HUES6 (cell line): ENCODE results near the gene AGAP3.

ENCODE experiments used
- H3K27ac ChIP-seq: 2 replicates; pipeline ENCODE4 v1.7.0; 2013; ENCODE audit warnings: low read depth, mild to moderate bottlenecking, low read length, inconsistent platforms
- H3K27me3 ChIP-seq: 2 replicates; pipeline ENCODE4 v1.6.1; 2013; ENCODE audit warnings: low read length; ENCODE audit not compliant: control insufficient read depth, insufficient read depth
- H3K36me3 ChIP-seq: 2 replicates; pipeline ENCODE4 v1.6.1; 2013; ENCODE audit warnings: low read length; ENCODE audit not compliant: control insufficient read depth, insufficient read depth
- H3K4me1 ChIP-seq: 2 replicates; pipeline ENCODE4 v1.6.1; 2013; ENCODE audit warnings: low read length; ENCODE audit not compliant: control insufficient read depth, insufficient read depth
- H3K4me3 ChIP-seq: 2 replicates; pipeline ENCODE4 v1.5.1; 2013; ENCODE audit warnings: low read depth, low read length
- H3K9ac ChIP-seq: one replicate; pipeline ENCODE4 v1.6.1; 2013; ENCODE audit warnings: mild to moderate bottlenecking, low read length
- H3K9me3 ChIP-seq: 2 replicates; pipeline ENCODE4 v1.6.1; 2013; ENCODE audit warnings: low read depth, low read length; ENCODE audit not compliant: control insufficient read depth, insufficient read depth

AGAP3 gene

GRCh38 chr7:151189038-151189437 is 102.8 kb downstream of the AGAP3 start:
- Histone ChIP-seq H3K9me3 (no peaks in the 10 kb centered on the region), H3K4me1 (no peaks in the 10 kb centered on the region), H3K27ac (no peak overlapping the region), H3K4me3 (no peak overlapping the region), H3K9ac (no peak overlapping the region), H3K27me3 (peaks cover 15% of the 10 kb centered on the region; the same call in 1 of the 2 replicates), H3K36me3 (no peaks in the 10 kb centered on the region)

- H3K4me1 ChIP-seq = no peaks in the 10 kb centered on the region
- H3K36me3 ChIP-seq = no peaks in the 10 kb centered on the region
- H3K27me3 ChIP-seq = peaks cover 36% of the 10 kb centered on the region
- H3K4me3 ChIP-seq = no peak overlapping the region
- no peak overlapping the region for H3K27ac ChIP-seq
- no peaks in the 10 kb centered on the region for H3K9me3 ChIP-seq
- H3K9ac ChIP-seq = no peak overlapping the region
These were observed 105.3 kb downstream of the AGAP3 start for GRCh38 chr7:151191544-151191943.

GRCh38 chr7:151192002-151192539 is 105.8 kb downstream of the AGAP3 start:
- H3K27me3 ChIP-seq = peaks cover 42% of the 10 kb centered on the region
- H3K27ac ChIP-seq = no peak overlapping the region
- H3K9me3 ChIP-seq = no peaks in the 10 kb centered on the region
- no peak overlapping the region for H3K9ac ChIP-seq
- no peak overlapping the region for H3K4me3 ChIP-seq
- H3K36me3 ChIP-seq = no peaks in the 10 kb centered on the region
- no peaks in the 10 kb centered on the region for H3K4me1 ChIP-seq

GRCh38 chr7:151193203-151193978 is 107.1 kb downstream of the AGAP3 start:
- H3K4me1 ChIP-seq = no peaks in the 10 kb centered on the region
- no peaks in the 10 kb centered on the region for H3K36me3 ChIP-seq
- no peaks in the 10 kb centered on the region for H3K9me3 ChIP-seq
- H3K4me3 ChIP-seq = no peak overlapping the region
- H3K27me3 ChIP-seq = peaks cover 44% of the 10 kb centered on the region
- no peak overlapping the region for H3K9ac ChIP-seq
- no peak overlapping the region for H3K27ac ChIP-seq
